Measurements from ENCODE around the gene KIRREL1. TPM values are rescaled to one million over a fixed set of nuclear protein-coding genes. Genes with fewer than 3 reads are reported as not detected.

KIRREL1 gene
- total and polyA plus RNA-seq, 2 of the 8 experiments (the other 6 are each of a cell fraction or from before 2014, with no cell fraction given): 14.2 to 39.0 TPM

DNA sequence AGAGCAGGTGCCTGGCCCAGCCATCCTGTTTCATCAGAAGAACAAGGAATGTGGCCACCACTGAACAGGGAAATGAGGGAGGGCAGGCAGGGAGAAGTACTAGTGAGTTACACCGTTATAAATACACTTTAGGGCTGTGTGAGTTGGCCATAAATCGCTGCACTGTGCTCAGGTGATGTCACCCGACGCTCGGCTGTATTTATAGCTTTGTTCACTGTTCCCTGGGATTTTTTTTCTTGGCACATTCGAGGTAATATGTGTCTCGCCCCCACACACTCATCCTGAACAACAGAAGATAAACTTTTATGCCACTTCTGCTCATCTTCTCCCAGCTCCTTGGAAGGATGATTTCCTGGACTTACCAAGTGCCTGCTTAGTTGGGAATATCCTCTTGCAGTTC lies 9.0 kb upstream of the KIRREL1 start:
- H2BK5ac ChIP-seq (ENCODE audit: low read depth, low read length): no peak overlapping the region
- H3K9me3 ChIP-seq (ENCODE audit: insufficient read depth in 2 of 2, low read depth in 1 of 2, low read length in 1 of 2): no peaks in the 10 kb centered on the region
- H3K4ac ChIP-seq (replicated peaks; ENCODE audit: insufficient read length, low read depth, low read length): no peak overlapping the region
- H3K79me2 ChIP-seq (ENCODE audit: control insufficient read depth in 1 of 2, insufficient read depth in 2 of 2, low read length in 2 of 2): no peaks in the 10 kb centered on the region
- TF ChIP-seq CTBP2 (IDR thresholded peaks at IDR 0.05; ENCODE audit: borderline replicate concordance, insufficient read depth, insufficient read length, low read length) (no peak), BACH1 (IDR thresholded peaks at IDR 0.05; ENCODE audit: low read length) (no peak), NRF1 (IDR thresholded peaks at IDR 0.05; ENCODE audit: low read depth, low read length) (no peak)
- TF ChIP-seq, protein P1, sequence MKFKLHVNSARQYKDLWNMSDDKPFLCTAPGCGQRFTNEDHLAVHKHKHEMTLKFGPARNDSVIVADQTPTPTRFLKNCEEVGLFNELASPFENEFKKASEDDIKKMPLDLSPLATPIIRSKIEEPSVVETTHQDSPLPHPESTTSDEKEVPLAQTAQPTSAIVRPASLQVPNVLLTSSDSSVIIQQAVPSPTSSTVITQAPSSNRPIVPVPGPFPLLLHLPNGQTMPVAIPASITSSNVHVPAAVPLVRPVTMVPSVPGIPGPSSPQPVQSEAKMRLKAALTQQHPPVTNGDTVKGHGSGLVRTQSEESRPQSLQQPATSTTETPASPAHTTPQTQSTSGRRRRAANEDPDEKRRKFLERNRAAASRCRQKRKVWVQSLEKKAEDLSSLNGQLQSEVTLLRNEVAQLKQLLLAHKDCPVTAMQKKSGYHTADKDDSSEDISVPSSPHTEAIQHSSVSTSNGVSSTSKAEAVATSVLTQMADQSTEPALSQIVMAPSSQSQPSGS (IDR thresholded peaks at IDR 0.05; ENCODE audit: low read length): no peak
- H3K27ac ChIP-seq (ENCODE audit: low read depth, low read length): no peak overlapping the region
- H3K36me3 ChIP-seq (ENCODE audit: control insufficient read depth in 2 of 4, insufficient read depth in 4 of 4, low read length in 3 of 4): no peaks in the 10 kb centered on the region
- no peak overlapping the region for H2AFZ ChIP-seq (ENCODE audit: low read length)
- no peak overlapping the region for H3K9ac ChIP-seq (replicated peaks in 1 of 4; ENCODE audit: extremely low read depth in 1 of 4, low read depth in 3 of 4, low read length in 3 of 4)
- no peak for FAIRE-seq
- no peaks in the 10 kb centered on the region for H4K20me1 ChIP-seq (replicated peaks in 1 of 2; ENCODE audit: control insufficient read depth in 1 of 2, insufficient read depth in 2 of 2, low read length in 2 of 2)
- no peaks in the 10 kb centered on the region for H3K27me3 ChIP-seq (replicated peaks in 1 of 4; ENCODE audit: control insufficient read depth in 3 of 4, extremely low read depth in 1 of 4, insufficient read depth in 3 of 4, low read length in 3 of 4)
- CTCF ChIA-PET (ENCODE audit: partially characterized antibody): interaction anchor here (1.1 to 53.4 kb wide), 9 partner anchors 0 to 125 kb away, joined by 3 to 2918 read pairs (median 48); partner anchors contain the start of gene KIRREL1
- no peak overlapping the region for H2AK5ac ChIP-seq (ENCODE audit: low read depth, low read length)
- H2BK20ac ChIP-seq (ENCODE audit: low read length): no peak overlapping the region
- no peak overlapping the region for H3K23ac ChIP-seq (ENCODE audit: insufficient read length)
- H3K4me1 ChIP-seq (replicated peaks in 1 of 4; ENCODE audit: control insufficient read depth in 3 of 4, insufficient read depth in 4 of 4, low read length in 3 of 4): peaks cover 0 to 12% (median 5%) of the 10 kb centered on the region in 4 experiments; a peak in 4 of 7 replicates
- H4K8ac ChIP-seq (ENCODE audit: extremely low read depth, insufficient read depth, low read length): no peak overlapping the region
- 92% methylated on average over 7 of the region's 7 CpGs; no CpG with 5 or more reads in 1 of the 2 experiments for WGBS, 2 experiments (ENCODE audit: extremely low coverage in 1 of 2, insufficient coverage in 1 of 2, insufficient read length in 1 of 2, insufficient replicate concordance in 2 of 2, low coverage in 1 of 2, low lambda C conversion rate in 2 of 2, missing lambda C conversion rate in 1 of 2)
- DNase-seq (ENCODE audit: low read depth in 1 of 2, low spot score in 2 of 2): no peak
- no peak overlapping the region for H4K91ac ChIP-seq (replicated peaks; ENCODE audit: insufficient read length, low read length)
- no peak overlapping the region for H3K56ac ChIP-seq (replicated peaks; ENCODE audit: insufficient read length, low read depth, low read length)
- H3K79me1 ChIP-seq (ENCODE audit: low read depth, low read length): no peaks in the 10 kb centered on the region
- no peak overlapping the region for H2BK120ac ChIP-seq (replicated peaks; ENCODE audit: low read depth, low read length)
- POLR2A ChIA-PET (ENCODE audit: partially characterized antibody): interaction anchor here (1.1 to 2.8 kb wide), 5 partner anchors 8 to 113 kb away, joined by 3 to 11 read pairs (median 3); partner anchors contain the start of gene KIRREL1
- no peak overlapping the region for H3K4me3 ChIP-seq (ENCODE audit: extremely low read depth in 1 of 4, insufficient read depth in 2 of 4, low read depth in 3 of 4, low read length in 4 of 4)
- no peak overlapping the region for H3K4me2 ChIP-seq (ENCODE audit: insufficient read depth in 1 of 2, low read depth in 2 of 2, low read length in 2 of 2)
- no peak overlapping the region for H3K14ac ChIP-seq (ENCODE audit: insufficient read length)
- H2BK12ac ChIP-seq (ENCODE audit: low read depth, low read length): no peak overlapping the region
- H3K18ac ChIP-seq (ENCODE audit: extremely low read depth, low read length): no peak overlapping the region
- H4K5ac ChIP-seq (ENCODE audit: insufficient read length, low read depth, low read length): no peak overlapping the region
- H3K23me2 ChIP-seq (ENCODE audit: low read depth, low read length): no peaks in the 10 kb centered on the region; the same call in 1 of the 2 replicates
- 0 out of 2 replicates have a peak overlapping the region, but pooled peaks have one; percentile 19 for H2BK15ac ChIP-seq (ENCODE audit: low read length)
